HG03025 (cell line): Measurements from ENCODE around the gene CDK11B.
"Not testable (repeated sequence)": the region's sequence is repeated elsewhere in the genome, so short reads cannot be mapped to it uniquely, and the experiment has no call there.

Experiments used
- ATAC-seq: cut with Tn5 transposase; IDR thresholded peaks from one replicate; pipeline ENCODE4 v1.9.1; 2021; ENCODE audit warnings: mild to moderate bottlenecking, moderate library complexity; ENCODE audit not compliant: unreplicated experiment, low FRiP score

CDK11B gene

DNA sequence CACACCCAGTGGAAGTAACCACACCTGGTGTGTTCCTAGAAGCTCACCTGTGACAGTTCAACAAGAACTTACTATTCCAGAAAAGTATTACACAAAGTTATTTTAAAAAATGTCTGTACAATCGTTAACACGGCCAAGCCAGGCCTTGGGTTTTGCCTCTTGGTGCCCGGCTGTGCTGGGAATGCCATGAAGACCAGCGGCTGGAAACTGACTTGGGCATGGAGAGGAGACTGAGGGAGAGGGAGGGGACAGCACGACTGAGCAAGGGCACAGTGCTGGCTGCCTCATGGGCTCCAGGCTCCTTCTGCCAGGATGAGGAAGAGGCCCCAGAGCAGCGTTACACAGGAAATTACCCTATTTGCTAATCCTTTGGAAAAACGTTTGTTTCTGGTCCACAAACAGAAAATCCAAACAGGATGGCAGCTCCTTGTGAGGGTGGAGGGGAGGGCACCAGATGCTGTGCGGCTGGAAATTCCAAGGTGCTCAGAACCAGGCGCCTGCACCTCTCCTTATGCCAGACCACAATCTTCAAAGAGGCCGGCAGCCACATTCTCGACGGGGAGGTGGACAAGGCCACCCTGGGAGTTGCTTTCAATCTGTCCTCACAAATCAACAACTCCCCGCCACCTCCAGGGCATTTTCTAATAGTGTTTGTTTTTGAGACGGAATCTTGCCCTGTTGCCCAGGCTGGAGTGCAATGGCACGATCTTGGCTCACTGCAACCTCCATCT, 4.2 kb upstream of the CDK11B start:
- ATAC-seq = not testable (repeated sequence)

DNA sequence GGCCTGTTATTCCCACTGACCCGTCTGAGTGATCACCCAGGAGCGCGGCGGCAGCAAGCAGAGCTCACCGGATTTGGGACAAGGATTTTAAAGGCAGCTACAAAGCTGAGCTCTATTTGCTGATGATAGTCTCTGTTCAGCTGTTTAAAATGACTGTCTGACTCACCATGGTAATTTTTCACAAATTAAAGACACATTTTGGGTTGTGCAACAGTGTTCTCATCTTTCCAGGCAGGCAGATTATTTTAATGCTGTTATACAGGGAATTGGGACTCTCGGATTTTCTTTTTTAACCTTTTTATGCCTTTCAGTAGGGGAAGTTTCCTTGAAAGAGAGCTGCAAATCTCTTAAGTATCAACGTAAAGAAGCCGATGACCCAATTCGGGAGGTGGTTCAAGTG, 3.6 kb upstream of the CDK11B start:
- ATAC-seq = not testable (repeated sequence)

DNA sequence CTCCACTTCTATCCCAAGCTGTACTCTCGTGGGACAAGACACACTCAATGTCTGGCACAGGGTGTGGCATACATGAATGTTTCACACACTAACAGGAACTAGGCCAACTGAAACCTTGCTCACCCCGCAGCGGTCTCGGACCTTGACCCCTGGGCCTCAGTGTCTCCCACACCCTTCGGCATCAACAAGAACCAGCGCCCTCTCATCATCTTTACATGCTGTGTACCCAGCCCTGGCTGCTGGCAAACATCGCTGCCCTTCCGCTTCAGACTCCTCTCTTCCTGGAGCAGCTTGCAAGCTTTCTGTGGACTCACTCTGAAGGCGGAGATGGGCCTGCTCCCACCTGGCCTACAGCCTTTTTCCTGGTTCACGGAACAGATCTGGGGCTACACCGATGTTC, 10.5 kb downstream of the CDK11B start:
- ATAC-seq = not testable (repeated sequence)

- ATAC-seq = not testable (repeated sequence)
These were observed 11.1 kb downstream of the CDK11B start for GRCh38 chr1:1647567-1648241.

DNA sequence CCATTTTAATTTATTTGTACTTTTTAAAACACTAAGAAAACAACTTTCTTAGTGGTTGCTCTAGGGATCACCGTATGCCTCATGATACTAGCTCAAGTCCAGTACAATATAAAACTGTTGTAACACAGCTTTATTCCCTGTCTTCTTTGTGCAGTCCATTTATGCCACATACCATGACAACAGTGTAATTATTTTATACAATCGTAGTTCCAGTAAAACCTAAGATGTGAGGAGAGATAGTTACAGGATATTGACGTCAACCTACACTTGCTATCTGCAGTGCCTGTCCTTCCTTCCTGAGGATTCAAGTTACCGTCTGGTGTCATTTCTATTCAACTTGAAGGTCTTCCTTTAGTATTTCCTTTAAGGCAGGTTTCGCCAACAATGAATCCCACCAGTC, 12.5 kb downstream of the CDK11B start:
- ATAC-seq = not testable (repeated sequence)

DNA sequence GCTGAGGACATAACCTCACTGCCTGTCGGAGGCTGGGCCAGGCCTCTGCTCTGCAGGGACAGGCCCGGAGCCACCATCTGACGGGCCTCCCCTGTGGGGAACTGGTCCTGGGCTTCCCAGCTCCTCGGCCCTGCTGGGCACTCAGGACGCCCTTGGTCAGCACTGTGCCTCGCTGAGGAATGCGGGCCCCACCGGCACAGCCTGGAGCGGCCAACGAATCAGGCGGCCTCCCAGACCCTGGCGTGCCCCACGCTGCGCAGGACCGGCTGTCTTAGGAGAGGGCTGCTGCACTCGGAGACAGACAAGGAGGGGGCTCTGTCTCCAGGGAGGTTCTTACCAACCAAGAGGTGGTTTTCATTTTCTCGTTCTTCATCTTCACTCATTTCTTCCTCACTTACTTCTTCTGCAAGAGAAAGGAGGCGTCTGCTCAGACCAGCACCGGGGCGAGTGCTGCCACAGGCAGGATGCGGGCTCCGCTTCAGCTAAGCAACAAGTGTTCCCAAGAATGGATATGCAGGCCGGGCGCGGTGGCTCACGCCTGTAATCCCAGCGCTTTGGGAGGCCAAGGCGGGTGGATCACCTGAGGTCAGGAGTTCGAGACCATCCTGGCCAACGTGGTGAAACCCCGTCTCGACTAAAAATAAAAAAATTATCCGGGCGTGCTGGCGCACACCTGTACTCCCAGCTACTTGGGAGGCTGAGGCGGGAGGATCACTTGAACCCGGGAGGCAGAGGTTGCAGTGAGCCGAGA, 17.9 kb downstream of the CDK11B start:
- not testable (repeated sequence) for ATAC-seq

GRCh38 chr1:1640081-1640480, 18.7 kb downstream of the CDK11B start:
- ATAC-seq = not testable (repeated sequence)

DNA sequence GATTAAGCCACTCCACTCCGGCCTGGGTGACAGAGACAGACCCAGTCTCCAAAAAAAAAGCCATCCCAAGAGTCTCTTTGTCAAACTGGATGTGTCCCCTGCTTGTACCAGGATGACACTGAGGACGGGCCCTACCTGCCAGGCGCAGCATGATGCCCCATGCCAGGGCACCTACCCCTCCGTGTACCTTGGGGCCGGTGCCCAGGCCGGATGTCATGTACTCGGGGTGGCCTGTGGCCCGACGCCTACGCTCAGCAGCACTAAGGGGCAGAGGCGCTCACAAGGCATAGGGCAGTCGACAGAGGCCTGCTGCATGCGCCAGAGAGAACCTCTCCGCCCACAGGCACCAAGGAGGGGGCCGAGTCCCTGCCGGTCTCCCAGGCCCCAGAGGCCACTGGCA, 19.4 kb downstream of the CDK11B start:
- not testable (repeated sequence) for ATAC-seq

- not testable (repeated sequence) for ATAC-seq
These were observed 20.3 kb downstream of the CDK11B start for GRCh38 chr1:1638528-1638927.

GRCh38 chr1:1637479-1637875, 21.3 kb downstream of the CDK11B start:
- not testable (repeated sequence) for ATAC-seq

DNA sequence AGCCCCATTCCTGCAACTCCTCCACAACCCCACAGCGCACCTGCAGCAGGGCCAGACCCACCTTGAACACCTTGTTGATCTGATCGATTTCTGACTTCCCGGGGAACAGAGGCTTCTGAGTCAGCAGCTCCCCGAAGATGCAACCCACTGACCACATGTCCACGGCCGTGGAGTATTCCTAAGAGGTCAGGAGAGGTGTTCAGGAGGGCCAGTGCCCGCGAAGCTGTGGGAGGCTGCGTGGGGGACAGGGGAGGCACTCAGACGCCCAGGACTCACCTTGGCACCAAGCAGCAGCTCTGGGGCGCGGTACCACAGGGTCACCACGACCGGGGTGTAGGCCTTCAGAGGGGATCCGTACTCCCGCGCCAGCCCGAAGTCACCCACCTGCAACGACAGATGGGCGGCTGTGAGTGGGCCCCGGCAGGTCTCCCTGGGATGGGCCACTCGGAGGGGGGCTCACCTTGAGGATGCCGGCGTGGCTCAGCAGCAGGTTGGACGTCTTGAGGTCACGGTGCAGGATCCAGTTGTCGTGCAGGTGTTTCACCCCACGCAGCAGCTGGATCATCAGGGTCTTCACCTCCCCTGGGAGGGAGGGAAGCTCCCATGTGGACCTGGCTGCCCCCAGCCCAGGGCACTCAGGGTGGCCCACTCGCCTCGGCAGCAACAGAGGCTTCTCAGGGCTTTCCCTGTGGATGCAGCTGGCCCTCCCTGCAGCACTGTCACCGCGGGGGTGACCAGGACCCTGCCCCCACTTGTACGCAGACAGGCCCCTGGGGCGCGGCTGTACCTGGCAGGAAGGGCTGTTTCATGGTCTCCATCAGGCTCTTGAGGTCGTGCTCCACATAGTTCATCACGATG, 22.0 kb downstream of the CDK11B start:
- ATAC-seq = not testable (repeated sequence)

DNA sequence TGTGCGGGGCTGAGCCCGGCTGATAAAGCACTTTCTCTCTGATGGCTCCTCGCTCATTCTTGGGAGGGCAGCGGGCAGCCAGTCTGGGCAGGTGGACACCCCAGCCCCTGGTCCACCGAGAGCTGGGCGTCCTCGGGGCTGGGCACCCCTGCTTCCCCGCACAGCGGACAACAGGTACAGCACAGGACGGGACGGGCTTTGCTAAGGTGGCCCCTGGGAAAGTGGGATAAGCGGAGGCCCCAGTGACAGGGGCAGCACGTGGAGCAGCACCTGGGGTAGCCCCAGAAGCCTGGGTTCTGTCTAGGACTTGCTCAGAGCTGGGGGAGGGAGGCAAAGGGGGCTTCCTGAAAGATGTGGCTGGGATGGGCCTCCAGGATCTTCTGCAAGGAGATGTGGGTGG, 24.2 kb downstream of the CDK11B start:
- not testable (repeated sequence) for ATAC-seq

GRCh38 chr1:1633409-1633808, 25.4 kb downstream of the CDK11B start:
- ATAC-seq = not testable (repeated sequence)

GRCh38 chr1:1631782-1632420, 26.9 kb downstream of the CDK11B start, which contains the start of gene MMP23B:
TSS of gene MMP23B (plus strand) at chr1:1632173. CDS start at chr1:1632219, 46 bp downstream.
- ATAC-seq = no peak

DNA sequence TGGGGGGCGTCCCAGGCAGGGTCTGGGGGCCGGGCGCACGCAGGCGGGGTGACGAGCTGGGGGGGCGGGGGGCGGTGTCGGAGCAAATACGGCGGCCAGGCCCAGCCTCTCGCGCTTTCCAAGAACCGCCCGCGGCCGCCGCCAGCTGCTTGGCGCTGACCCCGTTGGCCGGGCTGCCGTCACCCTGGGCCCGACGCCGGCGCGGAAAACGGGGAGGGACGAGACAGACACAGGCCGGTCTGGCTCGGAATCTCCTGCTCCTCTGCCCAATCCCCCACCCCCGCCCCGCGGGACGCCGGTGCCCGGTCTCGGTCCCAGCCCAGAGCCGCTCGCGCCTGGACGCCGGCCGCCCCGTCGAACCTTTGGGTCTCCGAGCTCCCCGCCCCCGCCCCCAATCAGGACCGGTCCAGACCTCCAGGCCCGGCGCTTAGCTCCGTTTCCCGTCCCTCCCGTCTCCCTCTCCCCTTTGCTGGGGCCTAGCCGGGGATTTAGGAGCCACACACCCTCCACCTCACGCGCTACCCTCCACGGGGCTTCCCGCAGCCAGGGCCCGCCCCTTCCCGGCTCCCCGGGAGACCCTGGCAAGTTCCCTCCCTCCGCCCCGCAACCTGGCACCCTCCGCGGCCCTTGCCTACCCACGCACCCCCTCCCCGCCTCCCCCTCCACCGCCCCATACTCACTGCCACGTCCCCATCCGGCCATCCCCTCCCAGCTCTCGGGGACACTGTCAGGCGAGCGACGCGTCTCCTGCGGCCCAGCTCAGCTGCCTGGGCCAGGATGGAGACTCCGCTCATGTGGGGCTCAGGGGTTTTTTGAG, 27.6 kb downstream of the CDK11B start:
- ATAC-seq = no peak

GRCh38 chr1:1630191-1630964, 28.4 kb downstream of the CDK11B start:
- no peak for ATAC-seq

GRCh38 chr1:1629430-1630190, 29.2 kb downstream of the CDK11B start:
- ATAC-seq = no peak
